GM19455 (cell line): ENCODE results near the gene HSH2D.
"Not testable (repeated sequence)": the region's sequence is repeated elsewhere in the genome, so short reads cannot be mapped to it uniquely, and the experiment has no call there.

Experiments
- ATAC-seq: cut with Tn5 transposase; IDR thresholded peaks from one replicate; pipeline ENCODE4 v1.9.1; 2021; ENCODE audit not compliant: unreplicated experiment

The HSH2D gene

GRCh38 chr19:16119075-16119857 is 24.2 kb upstream of the HSH2D start:
- ATAC-seq: not testable (repeated sequence)

DNA sequence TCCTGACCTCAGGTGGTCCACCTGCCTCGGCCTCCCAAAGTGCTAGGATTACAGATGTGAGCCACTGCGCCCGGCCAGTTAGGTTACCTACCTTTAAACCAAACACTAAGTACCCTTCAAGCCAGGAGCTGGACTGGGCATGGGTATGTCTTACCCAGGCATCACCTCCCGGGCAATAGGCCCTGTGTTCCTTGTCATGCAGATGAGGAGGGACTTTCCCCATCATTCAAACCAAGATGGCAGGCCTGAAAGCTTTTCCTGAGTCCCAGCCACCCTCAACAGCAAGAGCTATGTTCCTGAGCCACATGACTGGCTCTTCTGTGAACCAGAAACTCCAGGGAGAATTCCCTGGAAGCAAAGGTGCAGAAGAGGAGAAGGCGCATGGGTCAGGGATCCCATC is 22.3 kb upstream of the HSH2D start:
- ATAC-seq: no peak

DNA sequence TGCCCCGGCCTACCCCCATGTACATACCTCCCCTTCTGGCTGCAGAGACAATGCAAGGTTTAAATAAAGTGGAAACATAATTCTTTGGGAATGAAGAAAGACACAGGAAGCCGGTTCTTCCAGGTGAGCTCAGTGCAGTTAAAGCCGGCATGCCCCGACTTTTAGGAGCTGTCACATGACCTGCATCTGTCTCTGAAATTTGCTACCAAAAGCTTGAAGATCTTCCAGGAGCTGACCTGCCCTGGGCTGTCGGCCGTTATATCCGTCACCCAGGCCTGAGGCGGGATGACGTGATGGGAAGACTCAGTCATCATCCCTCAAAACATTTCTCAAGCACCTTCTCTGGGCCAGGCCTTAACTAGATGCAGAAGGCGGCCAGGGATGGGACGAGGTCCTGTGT is 21.5 kb upstream of the HSH2D start:
- ATAC-seq: no peak

DNA sequence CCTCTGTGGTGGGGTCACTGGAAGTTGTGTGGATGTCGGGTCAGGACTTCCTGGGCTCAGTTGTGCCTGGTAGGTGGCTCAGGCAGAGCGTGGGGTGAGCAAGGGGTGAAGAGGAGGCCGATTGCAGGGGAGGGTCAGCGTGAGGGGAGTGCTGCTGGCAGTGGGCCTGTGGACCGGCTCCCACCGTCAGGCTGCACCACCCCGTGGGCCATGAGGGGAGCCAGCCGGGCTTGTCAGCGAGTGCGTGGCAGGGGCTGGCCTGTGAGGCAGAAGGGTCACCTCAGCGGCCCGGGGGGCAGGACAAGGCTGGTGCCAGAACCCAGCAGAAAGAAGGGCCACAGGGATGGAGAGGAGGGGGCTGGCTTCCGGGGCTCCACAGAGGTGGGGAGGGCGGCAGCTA is 18.5 kb upstream of the HSH2D start:
- no peak for ATAC-seq

DNA sequence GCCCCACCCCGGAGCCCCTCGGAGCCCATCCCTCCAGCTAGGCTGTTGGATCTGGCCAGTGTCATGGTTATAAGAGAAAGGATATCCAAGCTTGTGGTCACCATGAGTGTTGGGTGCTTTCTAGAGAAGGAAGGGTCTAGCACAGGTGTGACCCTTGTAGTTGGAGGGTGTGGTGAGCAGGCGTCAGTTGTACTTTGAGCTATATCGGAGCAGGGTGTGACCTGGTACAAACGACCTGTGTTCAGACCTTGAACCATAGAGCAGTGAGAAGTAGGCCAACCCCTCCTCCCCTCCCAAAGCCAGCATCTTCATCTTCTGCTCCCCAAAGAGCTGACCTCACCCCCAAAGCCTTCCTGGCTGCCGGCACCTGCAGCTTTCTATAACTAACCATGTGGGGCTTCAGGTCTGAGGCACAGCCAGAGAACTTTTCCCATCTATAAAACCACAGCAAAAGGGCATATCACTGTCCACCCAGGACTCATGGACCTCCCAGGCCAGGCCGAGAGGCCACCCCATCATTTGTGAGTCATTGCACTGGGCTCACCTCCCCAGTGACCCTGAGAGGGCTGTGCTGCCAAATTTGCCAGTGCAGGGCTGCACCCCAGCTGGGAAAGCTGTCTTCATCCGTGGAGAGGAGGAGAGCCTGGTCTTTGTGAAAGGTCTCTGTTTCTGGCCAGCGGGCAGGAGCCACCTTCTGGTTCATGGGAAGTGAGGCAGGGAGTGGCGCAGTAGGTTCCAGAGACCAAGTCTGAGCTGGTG is 17.6 kb upstream of the HSH2D start:
- no peak for ATAC-seq

- no peak for ATAC-seq
Measured at GRCh38 chr19:16127080-16127479, 16.4 kb upstream of the HSH2D start.

DNA sequence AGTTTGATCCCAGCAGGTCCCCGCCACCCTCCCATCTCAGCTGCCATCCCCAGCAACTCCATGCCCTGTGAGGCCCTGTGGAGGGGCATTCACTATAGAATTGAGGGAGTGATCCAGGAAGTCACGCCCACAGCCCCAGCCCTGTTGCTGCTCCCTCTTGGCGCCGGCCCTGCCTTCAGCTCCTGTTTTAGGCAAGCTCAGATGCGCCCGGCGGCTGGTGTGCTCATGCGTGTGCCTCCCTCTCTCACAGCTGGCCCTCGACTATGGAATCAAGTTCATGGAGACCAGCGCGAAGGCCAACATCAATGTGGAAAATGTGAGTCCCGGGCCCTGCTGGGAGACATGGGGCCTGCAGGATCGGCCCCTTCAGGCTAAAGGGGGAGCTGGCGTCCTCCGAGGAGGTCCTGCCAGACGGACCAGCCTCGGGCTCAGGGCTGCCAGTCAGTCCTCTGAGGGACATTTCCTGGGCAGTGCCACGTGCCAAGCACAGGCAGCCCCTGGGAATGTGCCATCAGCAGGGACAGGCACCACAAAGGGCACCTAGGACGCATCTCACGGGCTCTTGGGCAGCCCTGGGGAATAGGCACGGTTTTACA is 15.6 kb upstream of the HSH2D start:
- ATAC-seq: no peak

GRCh38 chr19:16131648-16132047 is 11.8 kb upstream of the HSH2D start:
- no peak for ATAC-seq

GRCh38 chr19:16133818-16134217 is 9.7 kb upstream of the HSH2D start:
- no peak for ATAC-seq

GRCh38 chr19:16134510-16134909 is 9.0 kb upstream of the HSH2D start:
- no peak for ATAC-seq

DNA sequence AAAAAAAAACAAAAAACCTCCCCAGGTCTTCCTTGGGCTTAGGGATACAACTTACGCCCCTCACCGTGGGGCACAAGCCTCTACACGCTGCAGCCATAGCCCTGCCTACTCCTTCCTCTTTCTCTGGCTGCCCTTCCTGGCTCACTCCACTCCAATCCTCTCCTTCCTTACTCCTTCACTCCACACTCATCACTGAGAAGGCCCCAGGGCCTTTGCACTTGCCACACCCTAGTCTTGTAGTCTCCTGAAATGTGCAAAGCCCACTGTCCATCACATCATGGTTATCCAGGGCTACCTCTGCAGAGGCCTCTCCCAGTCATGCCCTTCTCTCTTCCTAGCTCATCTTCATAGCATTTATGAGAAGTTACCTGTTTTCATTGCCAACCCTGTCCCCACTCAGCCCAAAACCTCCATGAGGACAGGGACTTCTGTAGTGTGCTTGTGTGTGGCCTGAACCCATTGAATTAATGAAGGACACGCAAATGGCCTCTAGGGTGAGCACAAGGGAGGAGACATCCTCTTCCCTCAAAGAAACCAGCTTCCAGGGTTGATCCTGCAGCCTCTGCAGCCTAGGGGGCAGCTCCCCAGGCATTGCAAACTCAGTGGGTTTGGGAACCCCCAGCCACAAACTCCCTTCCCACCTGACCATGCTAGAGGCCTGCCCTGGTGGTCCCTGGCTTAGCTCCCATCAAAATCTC is 7.9 kb upstream of the HSH2D start:
- no peak for ATAC-seq

- ATAC-seq: no peak
Measured at GRCh38 chr19:16136185-16136999, 7.1 kb upstream of the HSH2D start.

- ATAC-seq: no peak
Measured at GRCh38 chr19:16139752-16140151, 3.7 kb upstream of the HSH2D start.

- ATAC-seq: no peak
Measured at GRCh38 chr19:16141043-16141442, 2.4 kb upstream of the HSH2D start.

- no peak for ATAC-seq
Measured at GRCh38 chr19:16142032-16142580, 1.4 kb upstream of the HSH2D start.

- ATAC-seq: no peak
Measured at GRCh38 chr19:16144216-16144581, 714 bp downstream of the HSH2D start.

- no peak for ATAC-seq
Measured at GRCh38 chr19:16146112-16146511, 2.6 kb downstream of the HSH2D start.

- ATAC-seq: no peak
Measured at GRCh38 chr19:16148443-16149229, 5.2 kb downstream of the HSH2D start.

GRCh38 chr19:16153582-16154336 is 10.3 kb downstream of the HSH2D start:
- ATAC-seq: no peak
